Measurements from ENCODE around the gene RBM18.

RBM18 gene

GRCh38 chr9:122221183-122221811 is 43.3 kb downstream of the RBM18 start:
- no peak for DNase-seq (ENCODE audit: low read depth in 2 of 2)

- DNase-seq (ENCODE audit: low read depth in 2 of 2) = no peak
These were observed 43.9 kb downstream of the RBM18 start for GRCh38 chr9:122220673-122221182.

DNA sequence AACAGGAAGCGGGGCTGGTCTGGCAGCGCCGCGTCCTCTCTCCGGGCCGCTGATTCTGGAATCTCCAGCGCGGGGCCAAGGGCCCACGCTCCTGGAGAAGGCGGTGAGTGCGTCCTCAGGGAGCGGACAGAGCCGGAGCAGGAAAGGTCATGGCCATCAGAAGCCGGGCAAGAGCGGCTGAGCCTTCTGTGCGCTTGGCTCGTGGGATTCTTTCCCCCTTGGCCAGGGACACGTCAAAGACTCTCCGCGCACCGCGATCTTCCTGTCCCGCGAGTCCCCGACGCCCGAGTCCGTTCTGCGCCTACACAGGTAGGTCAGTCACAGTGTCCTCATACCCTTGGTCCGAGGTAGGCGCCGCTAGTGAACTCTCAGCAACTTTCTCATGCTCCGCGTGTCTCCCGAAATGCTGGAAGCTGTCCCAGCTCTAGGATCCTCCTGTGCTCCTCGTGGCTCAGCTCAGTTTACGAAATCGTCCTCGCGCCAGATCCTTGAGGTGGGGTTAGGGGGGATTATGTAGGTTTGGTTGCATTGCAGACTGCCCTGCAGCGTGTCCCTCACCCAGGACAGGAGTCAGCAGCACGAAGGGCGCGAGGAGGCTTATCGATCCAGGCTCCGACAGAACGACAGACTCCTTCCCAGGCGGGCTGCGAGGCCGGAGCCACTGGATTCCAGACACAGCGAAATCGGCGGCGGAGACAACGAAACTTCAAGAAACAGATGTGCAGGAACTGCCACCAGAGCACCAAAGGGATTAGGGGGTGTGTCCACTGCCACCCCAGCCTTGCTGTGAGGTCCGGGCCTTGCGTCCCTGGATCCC is 44.6 kb downstream of the RBM18 start:
- DNase-seq (ENCODE audit: low read depth in 2 of 2) = no peak

GRCh38 chr9:122218935-122219855 is 45.4 kb downstream of the RBM18 start:
- DNase-seq (ENCODE audit: low read depth in 2 of 2) = no peak

DNA sequence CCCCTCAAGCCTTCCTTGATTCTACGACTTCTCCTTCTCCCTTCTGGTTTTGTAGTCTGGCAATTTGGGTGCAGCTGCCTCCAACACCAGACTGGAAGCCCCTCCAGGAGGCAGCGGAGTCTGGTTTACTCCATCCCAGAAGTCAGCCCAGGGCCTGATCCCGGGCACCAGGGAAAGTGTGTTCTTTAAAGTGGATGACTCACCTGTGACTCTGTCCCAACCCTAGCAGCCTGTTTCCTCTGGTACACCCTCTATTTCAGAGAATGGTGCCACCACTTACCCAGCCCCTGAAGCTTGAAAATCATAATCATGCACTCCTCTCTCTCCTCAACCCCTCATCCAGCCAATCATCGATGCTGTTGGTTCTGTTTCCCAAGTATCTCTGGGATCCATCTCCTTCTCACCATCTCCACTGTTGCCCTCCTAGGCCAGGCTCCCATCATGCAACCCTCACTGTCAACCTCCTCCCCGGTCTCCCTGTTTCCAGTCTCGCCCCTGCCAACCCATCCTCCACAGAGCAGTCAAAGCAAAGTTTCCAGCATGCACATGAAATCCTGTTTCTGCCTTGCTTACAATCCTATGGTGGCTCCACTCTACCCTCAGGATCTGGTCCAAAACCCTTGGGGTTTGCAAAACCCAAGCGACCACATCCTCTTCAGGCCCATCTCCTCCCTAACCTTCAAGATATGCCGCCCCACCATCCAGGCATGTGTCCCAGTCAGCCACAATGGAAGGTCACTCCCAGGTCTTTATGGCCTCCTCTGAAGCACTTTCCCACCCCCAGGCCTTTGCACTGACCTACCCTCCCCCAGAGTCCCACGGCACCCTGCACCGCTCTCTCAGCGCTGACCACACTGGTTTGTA is 46.3 kb downstream of the RBM18 start:
- DNase-seq (ENCODE audit: low read depth in 2 of 2) = no peak

- no peak for DNase-seq (ENCODE audit: low read depth in 2 of 2)
These were observed 47.0 kb downstream of the RBM18 start for GRCh38 chr9:122217640-122218039.

GRCh38 chr9:122216798-122217418 is 47.7 kb downstream of the RBM18 start:
- no peak for DNase-seq (ENCODE audit: low read depth in 2 of 2)

- no peak for DNase-seq (ENCODE audit: low read depth in 2 of 2)
These were observed 48.4 kb downstream of the RBM18 start for GRCh38 chr9:122216138-122216797.

- DNase-seq (ENCODE audit: low read depth in 2 of 2) = no peak
These were observed 49.0 kb downstream of the RBM18 start for GRCh38 chr9:122215663-122216062.

- no peak for DNase-seq (ENCODE audit: low read depth in 2 of 2)
These were observed 50.1 kb downstream of the RBM18 start for GRCh38 chr9:122214507-122214906.

GRCh38 chr9:122213589-122214413 is 50.8 kb downstream of the RBM18 start:
- peak; percentile 27 to 55 for DNase-seq (ENCODE audit: low read depth in 2 of 2)

DNA sequence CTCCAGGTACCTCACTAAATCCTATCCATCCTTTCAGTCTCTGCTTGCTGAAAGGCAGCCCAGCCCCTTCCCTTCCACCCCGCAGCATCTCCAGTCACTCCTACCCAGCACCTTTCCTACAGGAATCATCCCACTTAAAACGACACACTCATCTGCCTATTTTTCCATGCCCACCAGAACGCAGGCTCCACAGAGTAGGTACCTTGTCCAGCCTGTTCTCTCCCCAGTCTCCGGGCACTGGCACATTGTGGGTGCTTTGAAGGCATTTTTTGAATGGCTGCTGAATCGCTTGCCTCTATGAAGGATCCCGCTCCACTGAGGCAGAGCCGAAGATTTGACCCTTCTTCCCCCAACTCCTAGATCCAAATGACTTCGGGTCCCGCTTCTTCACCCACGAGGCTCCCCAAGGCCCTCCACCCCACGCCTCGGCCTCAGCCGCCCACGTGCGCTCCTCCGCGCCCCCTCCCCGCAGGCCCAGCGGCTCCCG is 51.5 kb downstream of the RBM18 start:
- no peak for DNase-seq (ENCODE audit: low read depth in 2 of 2)

DNA sequence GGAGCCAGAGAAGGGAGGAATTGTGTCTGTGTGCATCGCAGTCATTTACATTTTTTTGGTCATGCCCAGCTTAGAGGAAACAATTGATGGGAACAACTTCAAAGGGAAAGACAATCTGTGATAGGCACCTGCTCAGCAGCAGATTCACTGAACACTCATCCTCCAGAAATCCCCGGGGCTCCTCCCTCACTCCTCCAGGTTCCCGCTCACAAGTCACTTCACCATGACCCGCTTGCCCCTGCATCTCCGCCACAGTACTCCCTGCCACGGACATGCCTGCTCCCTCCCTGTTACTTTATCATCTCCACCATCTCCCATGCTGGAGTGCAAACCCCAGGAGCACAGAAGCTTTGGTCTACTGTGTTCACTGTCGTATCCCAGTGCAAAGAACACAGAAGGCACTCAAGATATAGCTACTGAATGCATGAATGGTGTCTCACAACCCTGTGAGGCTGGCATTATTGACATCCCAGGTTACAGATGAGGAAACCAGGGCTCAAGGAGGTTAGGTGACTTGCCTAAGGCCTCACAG is 52.1 kb downstream of the RBM18 start:
- no peak for DNase-seq (ENCODE audit: low read depth in 2 of 2)

DNA sequence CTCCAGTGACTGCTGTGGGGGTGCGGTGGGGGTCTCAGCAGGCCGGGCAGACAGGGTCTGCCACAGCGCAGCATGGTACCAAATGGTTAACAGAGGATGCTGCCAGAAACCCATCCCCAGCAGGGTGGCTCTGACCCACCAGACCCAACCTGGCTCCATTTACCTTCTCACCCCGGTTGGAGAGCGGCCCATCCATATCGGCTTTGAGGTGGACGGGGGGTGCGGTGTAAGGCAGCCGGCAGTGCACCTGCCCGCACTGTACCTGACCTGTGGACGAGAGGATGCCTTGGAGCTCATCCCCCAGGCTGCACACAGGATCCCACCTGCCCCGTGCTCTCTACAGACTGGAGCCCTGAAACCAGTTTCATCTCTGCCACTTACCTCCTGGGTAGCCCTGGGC is 55.2 kb downstream of the RBM18 start:
- no peak for DNase-seq (ENCODE audit: low read depth in 2 of 2)

GRCh38 chr9:122207096-122207495 is 57.5 kb downstream of the RBM18 start:
- no peak for DNase-seq (ENCODE audit: low read depth in 2 of 2)

GRCh38 chr9:122206118-122207046 is 58.3 kb downstream of the RBM18 start:
- no peak for DNase-seq (ENCODE audit: low read depth in 2 of 2)

- no peak for DNase-seq (ENCODE audit: low read depth in 2 of 2)
These were observed 59.5 kb downstream of the RBM18 start for GRCh38 chr9:122205176-122205575.

- DNase-seq (ENCODE audit: low read depth in 2 of 2) = no peak
These were observed 60.1 kb downstream of the RBM18 start for GRCh38 chr9:122204491-122204890.

All from stimulated activated CD4-positive, alpha-beta T cell treated with anti-CD3 and anti-CD28 coated beads, Interleukin-4, amount 100 ng/mL, for 48 hours (primary cell).